ENCODE data around the gene RFTN1.

Gene RFTN1

DNA sequence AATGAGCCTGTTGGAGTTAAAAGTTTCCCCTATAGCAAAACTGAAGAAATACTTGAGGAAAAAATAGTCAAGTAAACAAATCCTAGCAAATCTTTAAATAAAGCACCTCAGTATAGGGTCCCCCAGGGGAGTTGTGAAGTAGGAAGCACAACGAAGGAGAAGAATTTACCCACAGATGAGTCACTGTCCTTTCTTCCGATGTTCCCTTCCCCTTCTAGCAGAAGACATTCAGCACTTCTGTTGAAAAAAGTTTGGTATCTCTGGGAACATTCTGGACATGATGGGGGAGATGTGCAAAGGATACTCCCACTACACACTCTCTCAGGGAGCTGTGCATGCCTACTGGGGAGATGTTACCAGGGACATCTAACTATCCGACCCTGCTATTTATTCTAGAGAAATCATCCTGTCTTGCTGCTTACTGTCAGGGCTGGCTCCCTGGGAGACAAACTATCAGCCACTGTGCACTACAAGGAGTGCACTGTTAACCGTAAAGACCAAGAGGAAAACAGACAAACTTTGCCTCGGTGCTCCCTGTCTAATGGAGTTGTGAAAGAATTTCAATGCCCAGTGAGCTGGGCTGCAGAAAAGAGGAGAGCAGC is 93.8 kb downstream of the RFTN1 start:
- no peak for DNase-seq (ENCODE audit: insufficient read length, low spot score)
- TF ChIP-seq, protein P1, sequence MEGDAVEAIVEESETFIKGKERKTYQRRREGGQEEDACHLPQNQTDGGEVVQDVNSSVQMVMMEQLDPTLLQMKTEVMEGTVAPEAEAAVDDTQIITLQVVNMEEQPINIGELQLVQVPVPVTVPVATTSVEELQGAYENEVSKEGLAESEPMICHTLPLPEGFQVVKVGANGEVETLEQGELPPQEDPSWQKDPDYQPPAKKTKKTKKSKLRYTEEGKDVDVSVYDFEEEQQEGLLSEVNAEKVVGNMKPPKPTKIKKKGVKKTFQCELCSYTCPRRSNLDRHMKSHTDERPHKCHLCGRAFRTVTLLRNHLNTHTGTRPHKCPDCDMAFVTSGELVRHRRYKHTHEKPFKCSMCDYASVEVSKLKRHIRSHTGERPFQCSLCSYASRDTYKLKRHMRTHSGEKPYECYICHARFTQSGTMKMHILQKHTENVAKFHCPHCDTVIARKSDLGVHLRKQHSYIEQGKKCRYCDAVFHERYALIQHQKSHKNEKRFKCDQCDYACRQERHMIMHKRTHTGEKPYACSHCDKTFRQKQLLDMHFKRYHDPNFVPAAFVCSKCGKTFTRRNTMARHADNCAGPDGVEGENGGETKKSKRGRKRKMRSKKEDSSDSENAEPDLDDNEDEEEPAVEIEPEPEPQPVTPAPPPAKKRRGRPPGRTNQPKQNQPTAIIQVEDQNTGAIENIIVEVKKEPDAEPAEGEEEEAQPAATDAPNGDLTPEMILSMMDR (IDR thresholded peaks at IDR 0.05; ENCODE audit: insufficient read depth, missing control alignments) = no peak
- FAIRE-seq = no peak

DNA sequence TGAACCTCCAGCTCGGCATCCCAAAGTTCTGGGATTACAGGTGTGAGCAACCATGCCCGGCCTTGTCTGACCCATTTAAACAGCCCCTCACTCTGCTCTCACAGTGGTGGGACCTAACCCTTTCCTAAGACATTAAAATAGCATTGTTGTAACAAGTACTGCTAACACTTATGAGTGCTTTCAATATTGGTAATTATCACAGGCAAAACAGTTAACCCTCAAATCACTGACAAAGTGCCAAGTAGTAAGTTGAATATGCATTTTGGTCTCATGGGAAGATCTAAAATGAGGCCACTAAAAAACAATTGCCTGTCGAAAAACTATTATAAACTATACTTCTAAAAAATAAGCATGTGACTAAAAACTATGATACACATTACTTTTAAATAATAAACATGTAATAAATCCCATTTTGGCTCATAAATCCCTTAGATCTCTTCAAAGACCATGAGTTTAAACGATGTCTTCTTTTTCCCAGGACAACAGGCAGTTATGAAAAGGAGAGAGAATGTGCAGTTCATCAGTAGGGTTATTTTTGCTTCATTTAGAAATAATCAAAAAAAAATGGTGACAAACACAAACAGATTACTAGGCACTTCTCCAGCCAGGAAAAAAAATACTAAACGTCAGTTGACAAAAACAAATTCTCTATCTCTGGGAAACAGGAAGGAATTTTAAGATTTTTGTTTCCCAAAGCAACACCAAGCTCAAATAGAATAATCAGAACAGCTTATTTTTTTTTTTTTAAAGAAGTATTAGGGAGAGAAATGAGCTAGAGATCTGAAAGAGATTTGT is 95.4 kb downstream of the RFTN1 start:
- TF ChIP-seq, protein P1 (IDR thresholded peaks at IDR 0.05; ENCODE audit: insufficient read depth, missing control alignments) = no peak
- no peak for FAIRE-seq
- no peak for DNase-seq (ENCODE audit: insufficient read length, low spot score)

- TF ChIP-seq, protein P1 (IDR thresholded peaks at IDR 0.05; ENCODE audit: insufficient read depth, missing control alignments) = no peak
- DNase-seq (ENCODE audit: insufficient read length, low spot score) = no peak
- no peak for FAIRE-seq
These were observed 97.5 kb downstream of the RFTN1 start for GRCh38 chr3:16415911-16416476.

DNA sequence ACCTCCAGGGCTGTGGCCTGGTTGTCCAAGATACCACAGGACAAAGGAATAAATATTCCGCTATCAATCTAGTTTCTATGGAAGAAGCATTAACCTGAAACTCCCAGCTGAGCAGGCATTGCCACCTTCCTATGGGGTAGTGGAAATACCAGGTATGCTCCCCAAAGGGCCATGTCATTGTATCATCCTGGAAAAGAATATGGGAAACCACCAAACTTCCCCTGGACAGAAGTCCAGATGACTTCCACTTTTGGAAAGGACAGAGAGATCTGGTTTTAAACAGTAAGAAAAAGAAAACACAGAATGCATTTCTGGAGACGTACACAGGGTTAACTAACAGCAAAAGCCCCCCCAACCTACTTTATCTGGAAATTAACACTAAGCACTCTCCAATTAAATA is 100.2 kb downstream of the RFTN1 start:
- DNase-seq (ENCODE audit: insufficient read length, low spot score) (no peak), FAIRE-seq (no peak)
- TF ChIP-seq, protein P1 (IDR thresholded peaks at IDR 0.05; ENCODE audit: insufficient read depth, missing control alignments) = no peak

DNA sequence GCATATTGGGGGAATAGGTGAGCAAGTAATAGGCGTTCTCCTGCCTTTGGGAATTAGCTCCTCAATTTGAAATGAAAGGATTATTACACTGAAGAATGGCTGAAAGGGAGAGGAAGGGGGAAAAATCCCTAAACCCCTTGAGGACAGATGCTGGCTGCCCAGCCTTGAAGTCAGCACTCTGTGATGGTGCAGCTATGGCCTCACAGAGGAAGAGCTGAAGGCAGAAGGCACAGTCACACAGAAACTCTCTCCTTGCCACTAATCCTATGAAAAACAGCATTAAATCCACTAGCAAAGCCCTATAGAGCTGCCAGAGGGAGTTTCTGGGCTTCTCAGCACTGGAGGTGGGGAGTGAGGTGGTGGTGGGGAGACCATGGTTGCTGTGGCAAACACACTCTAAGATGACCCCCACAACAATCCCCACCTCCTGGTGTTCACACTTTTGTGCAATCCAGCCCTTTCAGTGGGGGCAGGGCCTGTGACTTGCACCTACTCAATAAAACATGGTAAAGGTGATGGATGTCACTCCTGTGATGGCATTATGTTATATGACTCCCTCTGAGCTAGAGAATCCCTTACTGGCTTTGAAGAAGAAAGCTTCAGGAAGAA is 101.2 kb downstream of the RFTN1 start:
- no peak for DNase-seq (ENCODE audit: insufficient read length, low spot score)
- no peak for FAIRE-seq
- TF ChIP-seq, protein P1 (IDR thresholded peaks at IDR 0.05; ENCODE audit: insufficient read depth, missing control alignments) = no peak

DNA sequence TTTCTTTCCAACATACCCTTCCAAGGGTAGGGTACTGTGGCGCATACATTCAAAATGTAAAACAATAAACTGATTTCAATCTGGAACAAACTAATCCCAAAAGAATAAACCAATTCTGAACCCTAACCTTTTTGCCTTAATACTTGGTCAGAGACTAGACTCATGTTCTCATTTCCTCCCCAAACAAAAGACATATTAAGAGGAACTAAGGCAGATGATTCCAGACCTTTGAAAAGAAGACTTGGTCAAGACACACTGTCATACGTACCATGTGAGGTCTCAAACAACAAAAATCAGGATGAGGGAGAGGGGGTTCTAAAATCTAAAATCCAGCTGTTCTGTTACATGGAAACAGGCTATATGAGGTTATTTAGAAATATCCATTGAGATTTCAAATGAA is 102.1 kb downstream of the RFTN1 start:
- FAIRE-seq (no peak), DNase-seq (ENCODE audit: insufficient read length, low spot score) (no peak)
- TF ChIP-seq, protein P1 (IDR thresholded peaks at IDR 0.05; ENCODE audit: insufficient read depth, missing control alignments) = no peak
